ENCODE results near the gene PYCR2. TPM values are rescaled to one million over a fixed set of nuclear protein-coding genes. Genes with fewer than 3 reads are reported as not detected.
A peak's percentile ranks its signal among the peaks of the same experiment; 100 is the strongest.

PYCR2 gene
- total and polyA plus RNA-seq, 11 donors = 53.6 to 89.0 (median 65.1) TPM

DNA sequence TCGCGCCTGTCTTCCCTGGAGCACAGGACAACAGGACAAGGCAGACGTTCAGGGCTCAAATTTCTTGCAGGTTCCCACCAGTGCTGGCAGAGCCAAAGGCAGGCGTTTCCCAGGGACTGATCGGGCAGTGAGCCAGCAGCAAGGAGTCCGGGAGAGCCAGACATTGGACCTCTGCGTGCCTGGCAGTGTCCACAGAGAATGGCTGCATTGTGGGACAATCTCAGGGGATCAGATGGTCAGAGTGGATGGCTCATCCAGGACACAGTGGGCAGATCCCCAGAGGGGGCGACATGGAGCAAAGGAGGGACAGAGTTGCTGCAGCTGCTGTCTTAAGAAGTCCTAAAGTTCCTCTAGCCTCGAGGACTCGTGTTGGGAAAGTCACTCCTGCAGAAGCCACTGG is 46.5 kb downstream of the PYCR2 start:
- Histone ChIP-seq H3K27me3 (no peaks in the 10 kb centered on the region), H3K36me3 (peaks cover 0 to 48% (median 37%) of the 10 kb centered on the region in 9 donors), H3K4me1 (peaks cover 7 to 54% (median 44%) of the 10 kb centered on the region in 12 donors), H3K9me3 (no peaks in the 10 kb centered on the region), H3K4me3 (peak overlapping the region in 1 of 12 donors; percentile 10), H3K27ac (peak overlapping the region in 11 of 12 donors; percentile 11 to 89 (median 45))
- TF ChIP-seq POLR2A (IDR thresholded peaks at IDR 0.05) = no peak
- TF ChIP-seq, protein P1, sequence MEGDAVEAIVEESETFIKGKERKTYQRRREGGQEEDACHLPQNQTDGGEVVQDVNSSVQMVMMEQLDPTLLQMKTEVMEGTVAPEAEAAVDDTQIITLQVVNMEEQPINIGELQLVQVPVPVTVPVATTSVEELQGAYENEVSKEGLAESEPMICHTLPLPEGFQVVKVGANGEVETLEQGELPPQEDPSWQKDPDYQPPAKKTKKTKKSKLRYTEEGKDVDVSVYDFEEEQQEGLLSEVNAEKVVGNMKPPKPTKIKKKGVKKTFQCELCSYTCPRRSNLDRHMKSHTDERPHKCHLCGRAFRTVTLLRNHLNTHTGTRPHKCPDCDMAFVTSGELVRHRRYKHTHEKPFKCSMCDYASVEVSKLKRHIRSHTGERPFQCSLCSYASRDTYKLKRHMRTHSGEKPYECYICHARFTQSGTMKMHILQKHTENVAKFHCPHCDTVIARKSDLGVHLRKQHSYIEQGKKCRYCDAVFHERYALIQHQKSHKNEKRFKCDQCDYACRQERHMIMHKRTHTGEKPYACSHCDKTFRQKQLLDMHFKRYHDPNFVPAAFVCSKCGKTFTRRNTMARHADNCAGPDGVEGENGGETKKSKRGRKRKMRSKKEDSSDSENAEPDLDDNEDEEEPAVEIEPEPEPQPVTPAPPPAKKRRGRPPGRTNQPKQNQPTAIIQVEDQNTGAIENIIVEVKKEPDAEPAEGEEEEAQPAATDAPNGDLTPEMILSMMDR (IDR thresholded peaks at IDR 0.05) = peak in 11 of 12 donors; percentile 22 to 61 (median 40)
- WGBS, 4 donors = 22 to 35% (median 24%) methylated on average over 10 of the region's 10 CpGs
- DNase-seq (peak; percentile 51 to 80 (median 72)), ATAC-seq (peak in 3 of 4 donors; percentile 13 to 31 (median 29))
- intact Hi-C loops (cut with DNase I) = loop anchor here in 4 of 10 donors (5.0 to 10.0 kb wide), 3 partner anchors 35 to 97 kb away; partner anchors contain the start of gene PYCR2 (in 1 of the 4)

DNA sequence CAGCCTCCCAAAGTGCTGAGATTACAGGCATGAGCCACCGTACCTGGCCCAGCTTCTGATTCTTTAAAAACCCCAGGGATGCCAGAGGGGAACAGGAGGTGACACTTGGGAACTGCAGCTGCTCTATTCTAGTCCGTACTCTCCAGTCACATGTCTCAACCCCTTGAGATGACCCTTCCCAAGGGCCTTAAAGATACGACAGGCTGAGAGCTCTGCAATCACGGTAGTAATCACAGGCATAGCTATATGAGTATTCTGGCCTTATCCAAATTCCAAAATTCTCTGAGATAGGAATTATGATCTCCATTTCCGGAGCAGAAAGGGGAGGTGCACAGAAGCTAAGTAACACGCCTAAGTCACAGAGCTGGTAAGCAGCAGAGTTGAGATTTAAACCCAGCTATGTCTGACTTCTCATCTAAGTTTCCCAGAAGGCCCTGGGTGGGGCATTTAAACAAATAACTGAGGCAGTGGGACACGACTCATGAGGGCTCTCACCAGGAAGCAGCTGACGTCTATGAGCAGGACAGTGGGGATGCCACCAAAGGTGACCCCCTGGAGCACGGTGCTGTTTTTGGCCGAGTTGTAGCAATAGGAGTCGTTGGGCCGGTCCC is 47.0 kb downstream of the PYCR2 start:
- no peak overlapping the region for H3K4me3 ChIP-seq
- peak overlapping the region in 11 of 12 donors; percentile 11 to 89 (median 45) for H3K27ac ChIP-seq
- H3K36me3 ChIP-seq = peaks cover 0 to 54% (median 38%) of the 10 kb centered on the region in 9 donors
- peaks cover 7 to 54% (median 44%) of the 10 kb centered on the region in 12 donors for H3K4me1 ChIP-seq
- 52 to 70% (median 67%) methylated on average over 11 to 12 of the region's 12 CpGs for WGBS, 4 donors
- no peak for TF ChIP-seq POLR2A (IDR thresholded peaks at IDR 0.05)
- TF ChIP-seq, protein P1 (IDR thresholded peaks at IDR 0.05) = no peak
- DNase-seq (no peak), ATAC-seq (no peak)
- H3K27me3 ChIP-seq = no peaks in the 10 kb centered on the region
- intact Hi-C loops (cut with DNase I) = loop anchor here in 4 of 10 donors (5.0 to 10.0 kb wide), 3 partner anchors 35 to 98 kb away; partner anchors contain the start of gene PYCR2 (in 1 of the 4)
- H3K9me3 ChIP-seq = no peaks in the 10 kb centered on the region

DNA sequence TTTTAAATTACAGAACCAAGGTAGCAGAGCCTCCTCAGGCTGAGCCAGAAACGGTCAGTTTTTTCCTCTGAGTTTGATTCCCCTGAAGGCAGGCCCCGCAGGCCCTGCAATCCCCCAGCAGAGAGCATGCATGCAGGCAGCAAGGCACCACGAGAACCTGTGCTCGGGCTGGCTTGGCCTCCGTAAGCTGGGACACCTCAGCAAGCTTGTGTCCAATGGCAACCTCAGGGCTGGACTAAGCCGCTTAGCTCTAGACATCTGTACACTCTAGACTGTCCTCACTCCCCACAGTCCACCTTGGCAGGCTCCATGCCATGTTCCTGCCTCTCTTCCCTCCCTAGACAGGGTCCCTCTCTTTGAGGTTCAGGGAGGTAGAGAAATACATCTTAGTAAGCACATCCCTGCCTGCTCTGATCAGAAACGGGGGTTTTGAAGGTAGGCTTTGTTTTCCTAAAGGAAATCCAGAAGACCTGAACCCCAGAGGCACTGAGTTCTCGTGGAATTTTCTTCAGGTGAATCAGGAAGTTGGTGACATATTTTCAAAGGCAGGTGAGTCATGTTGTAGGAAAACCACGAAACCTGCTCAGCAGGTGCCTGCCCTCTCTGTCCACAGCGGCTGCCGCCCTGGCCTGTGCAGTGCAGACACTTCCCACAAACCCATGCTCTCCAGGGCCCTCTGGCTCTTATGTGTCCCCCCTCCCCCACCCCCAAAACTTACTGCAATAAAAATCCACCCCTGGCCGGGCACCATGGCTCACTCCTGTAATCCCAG is 48.8 kb downstream of the PYCR2 start:
- H3K36me3 ChIP-seq = peaks cover 0 to 72% (median 56%) of the 10 kb centered on the region in 9 donors
- TF ChIP-seq, protein P1 (IDR thresholded peaks at IDR 0.05) = no peak
- TF ChIP-seq POLR2A (IDR thresholded peaks at IDR 0.05) = no peak
- 92 to 95% (median 94%) methylated on average over 9 to 12 of the region's 12 CpGs for WGBS, 4 donors
- no peaks in the 10 kb centered on the region for H3K9me3 ChIP-seq
- no peak overlapping the region for H3K27ac ChIP-seq
- DNase-seq = no peak
- intact Hi-C loops (cut with DNase I) = loop anchor here in 4 of 10 donors (5.0 to 10.0 kb wide), 3 partner anchors 37 to 100 kb away; partner anchors contain the start of gene PYCR2 (in 1 of the 4)
- no peak for ATAC-seq
- H3K4me1 ChIP-seq = peaks cover 7 to 38% (median 31%) of the 10 kb centered on the region in 12 donors
- no peaks in the 10 kb centered on the region for H3K27me3 ChIP-seq
- no peak overlapping the region for H3K4me3 ChIP-seq

DNA sequence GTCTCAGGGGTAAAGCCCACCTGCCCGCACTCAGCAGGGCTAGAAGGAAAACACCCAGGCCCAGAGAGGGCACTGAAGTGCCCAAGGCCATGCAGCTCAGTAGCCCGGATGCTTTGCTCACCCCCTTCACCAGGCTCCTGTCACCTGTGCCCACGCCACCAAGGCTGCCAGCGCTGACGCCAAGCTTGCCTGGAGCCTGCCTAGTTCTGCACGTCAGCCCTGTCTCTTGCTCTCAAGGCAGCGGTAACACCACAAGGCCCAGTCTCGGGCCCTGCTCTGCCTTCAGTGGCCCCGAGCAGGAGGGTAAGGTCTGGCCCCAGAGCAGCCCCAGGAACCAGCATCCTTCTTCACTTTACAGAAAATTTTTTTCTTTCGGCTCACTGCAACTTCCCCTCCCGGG is 49.6 kb downstream of the PYCR2 start:
- 95 to 96% (median 96%) methylated on average over 11 of the region's 11 CpGs for WGBS, 4 donors
- H3K4me1 ChIP-seq = peaks cover 7 to 30% (median 23%) of the 10 kb centered on the region in 12 donors
- H3K4me3 ChIP-seq = no peak overlapping the region
- no peak for ATAC-seq
- H3K36me3 ChIP-seq = peaks cover 0 to 80% (median 64%) of the 10 kb centered on the region in 9 donors
- TF ChIP-seq POLR2A (IDR thresholded peaks at IDR 0.05) = no peak
- TF ChIP-seq, protein P1 (IDR thresholded peaks at IDR 0.05) = no peak
- intact Hi-C loops (cut with DNase I) = loop anchor here in 1 of 10 donors (10.0 kb wide), 1 partner anchor 100 kb away; no protein-coding TSS in a partner anchor
- no peaks in the 10 kb centered on the region for H3K9me3 ChIP-seq
- H3K27ac ChIP-seq = no peak overlapping the region
- no peaks in the 10 kb centered on the region for H3K27me3 ChIP-seq
- no peak for DNase-seq

All from heart left ventricle (tissue), 16 donors.